Mesenchymal stem cell (in vitro differentiated cells and primary cell): Measurements from ENCODE around the gene TRPC4. TPM values are rescaled to one million over a fixed set of nuclear protein-coding genes. Genes with fewer than 3 reads are reported as not detected.

Experiments
- DNase-seq: peaks from one replicate; pipeline ENCODE4 v3.0.0-alpha.2; 2013
- H2AFZ ChIP-seq: one replicate; pipeline ENCODE4 v1.6.1; 2013; ENCODE audit warnings: low read depth, mild to moderate bottlenecking, control low read depth, inconsistent platforms, low read length, moderate library complexity
- H2AK5ac ChIP-seq: 2 replicates; pipeline ENCODE4 v1.6.1; 2013; ENCODE audit warnings: low read length, moderate library complexity, mild to moderate bottlenecking, inconsistent platforms; ENCODE audit not compliant: severe bottlenecking
- H2BK120ac ChIP-seq: one replicate; pipeline ENCODE4 v1.6.1; 2013; ENCODE audit warnings: low read depth, mild to moderate bottlenecking, inconsistent platforms, low read length, moderate library complexity
- H2BK12ac ChIP-seq, 2 experiments: one replicate each; pipeline ENCODE4 v1.6.1; 2013; ENCODE audit warnings: inconsistent platforms in 2 of 2, low read length in 2 of 2, mild to moderate bottlenecking in 2 of 2, moderate library complexity in 2 of 2, control low read depth in 1 of 2
- H2BK15ac ChIP-seq: one replicate; pipeline ENCODE4 v1.6.1; 2013; ENCODE audit warnings: mild to moderate bottlenecking, low read depth, inconsistent platforms; ENCODE audit not compliant: poor library complexity, severe bottlenecking
- H2BK5ac ChIP-seq: 2 replicates; pipeline ENCODE4 v1.6.1; 2013; ENCODE audit warnings: low read depth, mild to moderate bottlenecking, low read length, control low read depth, inconsistent platforms; ENCODE audit not compliant: poor library complexity, severe bottlenecking
- H3K14ac ChIP-seq, 2 experiments: one replicate each; pipeline ENCODE4 v1.6.1; 2013; ENCODE audit warnings: inconsistent platforms in 2 of 2, low read length in 2 of 2, control low read depth in 1 of 2, mild to moderate bottlenecking in 1 of 2, moderate library complexity in 1 of 2
- H3K18ac ChIP-seq, 2 experiments: one replicate each; pipeline ENCODE4 v1.6.1; 2013; ENCODE audit warnings: inconsistent platforms in 2 of 2, low read length in 2 of 2, control low read depth in 1 of 2, low read depth in 1 of 2, mild to moderate bottlenecking in 1 of 2
- H3K23ac ChIP-seq, 2 experiments: one replicate each; pipeline ENCODE4 v1.6.1; 2013; ENCODE audit warnings: inconsistent platforms in 2 of 2, low read length in 2 of 2, mild to moderate bottlenecking in 2 of 2, moderate library complexity in 2 of 2, control low read depth in 1 of 2
- H3K27ac ChIP-seq: 2 replicates; pipeline ENCODE4 v1.5.1; 2013; ENCODE audit warnings: mild to moderate bottlenecking, moderate library complexity, low read length, control low read depth, inconsistent platforms; ENCODE audit not compliant: poor library complexity, severe bottlenecking
- H3K27me3 ChIP-seq, 2 experiments: 2 replicates each; pipeline versions ENCODE4 v1.6.1 to v1.7.0; 2013; ENCODE audit warnings: low read length in 2 of 2, mild to moderate bottlenecking in 2 of 2, moderate library complexity in 2 of 2, control low read depth in 1 of 2, inconsistent platforms in 1 of 2; ENCODE audit not compliant: control insufficient read depth in 1 of 2, insufficient read depth in 1 of 2
- H3K36me3 ChIP-seq, 2 experiments: 2 replicates each; pipeline versions ENCODE4 v1.6.1 to v1.7.0; 2013; ENCODE audit warnings: low read length in 2 of 2, control low read depth in 1 of 2, inconsistent platforms in 1 of 2, low read depth in 1 of 2, mild to moderate bottlenecking in 1 of 2; ENCODE audit not compliant: insufficient read depth in 2 of 2, control insufficient read depth in 1 of 2
- H3K4ac ChIP-seq, 2 experiments: one replicate each; pipeline ENCODE4 v1.6.1; 2013; ENCODE audit warnings: inconsistent platforms in 2 of 2, low read length in 2 of 2, mild to moderate bottlenecking in 2 of 2, moderate library complexity in 2 of 2, control low read depth in 1 of 2, low read depth in 1 of 2
- H3K4me1 ChIP-seq: 2 replicates; pipeline ENCODE4 v1.6.1; 2013; ENCODE audit warnings: low read depth, low read length, control low read depth; ENCODE audit not compliant: control insufficient read depth, insufficient read depth
- H3K4me2 ChIP-seq: 2 replicates; pipeline ENCODE4 v1.6.1; 2013; ENCODE audit warnings: low read length, mild to moderate bottlenecking, inconsistent platforms; ENCODE audit not compliant: poor library complexity, severe bottlenecking
- H3K4me3 ChIP-seq, 2 experiments: 2 replicates each; pipeline versions ENCODE4 v1.5.1 to v1.7.0; 2013; ENCODE audit warnings: low read length in 2 of 2, mild to moderate bottlenecking in 2 of 2, control low read depth in 1 of 2, low read depth in 1 of 2; ENCODE audit not compliant: insufficient read depth in 1 of 2
- H3K79me1 ChIP-seq: replicated peaks from 2 replicates; pipeline ENCODE4 v1.6.1; 2013; ENCODE audit warnings: mild to moderate bottlenecking, control low read depth, low read length, inconsistent platforms; ENCODE audit not compliant: poor library complexity, severe bottlenecking
- H3K9ac ChIP-seq: 2 replicates; pipeline ENCODE4 v1.7.0; 2013; ENCODE audit warnings: mild to moderate bottlenecking, low read length, moderate library complexity
- H3K9me3 ChIP-seq: 2 replicates; pipeline ENCODE4 v1.7.0; 2013; ENCODE audit warnings: mild to moderate bottlenecking, low read length; ENCODE audit not compliant: control insufficient read depth
- H4K8ac ChIP-seq: one replicate; pipeline ENCODE4 v1.6.1; 2013; ENCODE audit warnings: inconsistent platforms, mild to moderate bottlenecking, low read length, moderate library complexity
- H4K91ac ChIP-seq: one replicate; pipeline ENCODE4 v1.6.1; 2013; ENCODE audit warnings: mild to moderate bottlenecking, low read length, inconsistent platforms
- WGBS: methylation state at CpG from one replicate; pipeline ENCODE4 v1.1.7; 2013; ENCODE audit warnings: mixed read lengths; 5-methylcytosine and 5-hydroxymethylcytosine counted together
- polyA plus RNA-seq, 2 experiments: library from polyadenylated mRNA; stranded (reverse); fragments of 200-250 nt; gene quantifications; one replicate each; pipeline ENCODE4 v1.2.3, GENCODE V29; 2013

TRPC4 gene
- polyA plus RNA-seq (2013, experiment 1 of 2) = 3.0 TPM
- 2.7 TPM for polyA plus RNA-seq (2013, experiment 2 of 2)

DNA sequence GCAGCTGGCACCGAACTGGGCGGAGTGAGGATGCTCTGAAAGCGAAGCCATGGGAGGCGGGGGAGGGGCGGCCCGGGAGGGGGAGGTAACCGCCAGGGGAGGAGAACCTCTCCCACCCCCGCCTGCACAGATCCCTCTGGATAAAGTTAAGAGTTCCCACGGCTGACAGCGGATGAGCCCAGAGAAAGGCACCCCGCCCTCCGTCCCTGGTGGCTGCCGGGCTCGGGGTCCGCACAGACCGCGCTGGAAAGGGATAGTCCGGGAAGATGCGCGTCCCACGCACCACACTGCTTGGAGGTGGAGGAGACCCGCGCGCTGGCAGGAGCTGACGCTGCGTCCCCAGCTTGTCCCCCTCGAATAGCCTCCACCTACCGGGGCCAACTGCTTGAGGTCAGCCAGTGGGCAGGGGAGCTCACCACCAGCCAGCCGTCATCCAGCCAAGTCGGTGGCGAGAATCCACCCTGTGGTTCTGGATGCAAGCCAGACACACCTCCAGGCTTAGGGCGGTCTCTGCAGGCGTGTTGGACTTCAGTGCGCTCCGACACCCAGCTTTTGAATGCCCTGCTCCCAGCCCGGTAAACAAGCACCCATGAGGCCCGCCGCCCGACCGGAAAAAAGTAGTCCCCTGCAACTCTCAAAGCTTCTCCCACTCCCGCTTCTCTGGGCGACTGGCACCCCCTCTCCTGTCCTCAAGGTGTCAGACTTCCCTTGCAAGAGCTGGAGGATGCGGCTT lies at the start of gene TRPC4:
TRPC4 (minus strand) TSS at position 17 of the 733 bp plus-strand sequence. CDS start 86,439 bp downstream, outside the sequence.
- Histone ChIP-seq H2BK15ac (peak within 1 kb of the TSS; percentile 12), H3K4ac (peak within 1 kb of the TSS in 1 of 2 experiments; percentile 80), H3K27ac (no peak within 1 kb of the TSS), H4K8ac (peak within 1 kb of the TSS; percentile 8), H3K79me1 (no peaks in the 10 kb centered on the region), H3K9me3 (no peaks in the 10 kb centered on the region), H3K36me3 (no peaks in the 10 kb centered on the region), H3K23ac (peak within 1 kb of the TSS; percentile 16 to 79), H3K4me1 (peaks cover 15% of the 10 kb centered on the region), H2BK5ac (peak within 1 kb of the TSS; percentile 33), H2AK5ac (no peak within 1 kb of the TSS), H2BK12ac (peak within 1 kb of the TSS in 1 of 2 experiments; percentile 79), H2BK120ac (no peak within 1 kb of the TSS), H3K9ac (peak within 1 kb of the TSS; percentile 79), H2AFZ (peak within 1 kb of the TSS; percentile 43), H3K4me2 (peak within 1 kb of the TSS; percentile 75), H3K27me3 (no peaks in the 10 kb centered on the region), H3K14ac (peak within 1 kb of the TSS in 1 of 2 experiments; percentile 78), H3K4me3 (peak within 1 kb of the TSS; percentile 61 to 91), H3K18ac (peak within 1 kb of the TSS; percentile 73 to 76), H4K91ac (peak within 1 kb of the TSS; percentile 54)
- DNase-seq = peak; percentile 80
- whole genome bisulfite sequencing = under 1% methylated on average over 38 of the region's 43 CpGs

DNA sequence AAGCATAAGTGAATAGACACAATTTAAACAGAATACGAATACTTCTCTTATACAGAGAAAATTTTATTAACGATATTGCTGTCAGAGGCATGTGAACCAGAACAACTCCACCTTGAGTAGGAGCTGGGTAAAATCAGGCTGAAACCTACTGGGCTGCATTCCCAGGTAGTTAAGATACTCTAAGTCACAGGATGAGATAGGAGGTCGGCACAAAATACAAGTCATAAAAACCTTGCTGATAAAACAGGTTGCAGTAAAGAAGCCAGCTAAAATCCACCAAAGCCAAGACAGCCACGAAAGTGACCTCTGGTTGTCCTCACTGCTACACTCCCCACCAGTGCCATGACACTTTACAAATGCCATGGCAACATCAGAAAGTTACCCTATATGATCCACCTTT lies 49.2 kb upstream of the TRPC4 start:
- H3K23ac ChIP-seq = no peak overlapping the region
- no peaks in the 10 kb centered on the region for H3K4me1 ChIP-seq
- H4K8ac ChIP-seq = no peak overlapping the region
- H3K27me3 ChIP-seq = no peaks in the 10 kb centered on the region
- H3K36me3 ChIP-seq = no peaks in the 10 kb centered on the region
- H3K9ac ChIP-seq = peak overlapping the region; percentile 56
- H3K4me2 ChIP-seq = no peak overlapping the region
- H3K14ac ChIP-seq = no peak overlapping the region
- no peak overlapping the region for H2BK15ac ChIP-seq
- H2BK5ac ChIP-seq = no peak overlapping the region
- no peak overlapping the region for H3K18ac ChIP-seq
- H4K91ac ChIP-seq = no peak overlapping the region
- H2BK12ac ChIP-seq = no peak overlapping the region
- H3K79me1 ChIP-seq = no peaks in the 10 kb centered on the region
- H3K9me3 ChIP-seq = peaks cover 16% of the 10 kb centered on the region
- H2AK5ac ChIP-seq = no peak overlapping the region
- 49% methylated on average over 3 of the region's 4 CpGs for WGBS
- no peak for DNase-seq
- H3K27ac ChIP-seq = no peak overlapping the region
- H3K4me3 ChIP-seq = peak overlapping the region in 1 of 2 experiments; percentile 70
- no peak overlapping the region for H2BK120ac ChIP-seq
- no peak overlapping the region for H2AFZ ChIP-seq
- H3K4ac ChIP-seq = no peak overlapping the region

DNA sequence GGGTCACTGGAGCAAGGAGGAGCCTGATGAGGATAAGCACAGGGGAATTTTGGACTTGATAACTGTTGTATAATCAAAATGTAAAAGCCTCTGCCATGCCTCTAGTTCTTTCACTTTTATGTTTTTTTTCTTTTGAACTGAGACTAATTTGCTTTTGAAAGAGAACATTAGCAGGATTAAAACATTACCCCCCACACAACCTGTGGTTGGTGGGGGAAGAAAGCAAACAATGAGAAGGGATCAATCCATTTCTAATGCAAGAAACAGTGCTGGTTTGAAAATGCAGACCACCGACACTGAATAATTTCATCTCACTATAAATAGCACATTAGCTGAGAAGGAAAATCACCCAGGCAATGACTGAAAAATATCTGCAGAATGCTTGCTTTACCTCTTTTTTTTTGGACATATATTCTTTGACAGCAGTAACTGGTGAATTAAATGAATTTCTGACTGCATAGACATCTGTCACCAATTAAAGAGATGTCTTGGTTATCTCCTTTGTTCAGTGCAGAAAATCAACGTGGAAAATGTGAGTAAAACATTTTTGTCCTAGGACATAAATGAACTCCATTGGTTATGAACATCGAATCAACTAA lies 48.6 kb upstream of the TRPC4 start:
- Histone ChIP-seq H3K4me2 (no peak overlapping the region), H2BK12ac (no peak overlapping the region), H3K36me3 (no peaks in the 10 kb centered on the region), H3K79me1 (no peaks in the 10 kb centered on the region), H3K27me3 (no peaks in the 10 kb centered on the region), H2BK15ac (no peak overlapping the region), H4K91ac (no peak overlapping the region), H2BK5ac (no peak overlapping the region), H4K8ac (no peak overlapping the region), H2BK120ac (no peak overlapping the region), H3K4me3 (peak overlapping the region in 1 of 2 experiments; percentile 70), H3K27ac (no peak overlapping the region), H2AK5ac (no peak overlapping the region), H3K4me1 (no peaks in the 10 kb centered on the region), H3K14ac (no peak overlapping the region), H3K18ac (no peak overlapping the region), H3K9me3 (peaks cover 16% of the 10 kb centered on the region), H3K4ac (no peak overlapping the region), H3K23ac (no peak overlapping the region), H3K9ac (no peak overlapping the region), H2AFZ (no peak overlapping the region)
- no peak for DNase-seq
- WGBS = 56% methylated on average over 3 of the region's 3 CpGs

DNA sequence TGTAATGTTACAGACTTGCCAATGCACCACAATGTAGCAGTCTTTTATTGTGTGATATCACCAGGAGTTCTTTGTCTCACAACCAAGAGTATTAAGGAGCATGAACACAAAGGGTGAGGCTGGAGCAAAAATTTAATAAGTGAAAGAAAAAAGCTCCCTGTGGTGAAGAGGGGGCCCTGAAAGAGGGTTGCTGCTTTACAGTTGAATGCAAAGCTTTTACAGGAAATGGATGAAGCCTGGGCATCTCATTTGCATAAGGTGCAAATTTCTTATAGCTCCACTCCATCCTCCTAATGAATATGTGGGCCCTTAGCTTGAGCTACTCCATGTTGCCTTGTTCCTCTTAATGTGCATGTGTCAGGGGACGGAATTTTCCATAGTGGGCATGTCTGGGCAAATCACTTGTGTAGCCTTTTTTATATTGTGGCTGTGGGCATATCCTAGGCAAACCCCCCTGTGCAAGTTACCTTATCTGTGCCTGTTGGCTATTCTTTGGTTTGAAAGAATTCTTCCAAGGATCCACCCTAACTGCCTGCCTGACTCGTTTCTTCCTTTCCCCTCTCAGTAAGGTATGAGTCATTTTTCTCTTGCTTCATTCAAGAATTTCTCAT lies 45.3 kb upstream of the TRPC4 start:
- Histone ChIP-seq H3K36me3 (no peaks in the 10 kb centered on the region), H3K14ac (no peak overlapping the region), H2BK5ac (no peak overlapping the region), H4K91ac (no peak overlapping the region), H3K9me3 (peaks cover 23% of the 10 kb centered on the region), H2BK12ac (peak overlapping the region in 1 of 2 experiments; percentile 63), H3K9ac (no peak overlapping the region), H3K23ac (no peak overlapping the region), H3K4ac (no peak overlapping the region), H3K27me3 (no peaks in the 10 kb centered on the region), H3K27ac (no peak overlapping the region), H2BK120ac (no peak overlapping the region), H2AK5ac (no peak overlapping the region), H3K4me1 (no peaks in the 10 kb centered on the region), H3K79me1 (no peaks in the 10 kb centered on the region), H3K4me2 (no peak overlapping the region), H3K18ac (no peak overlapping the region), H4K8ac (peak overlapping the region; percentile 49), H3K4me3 (peak overlapping the region in 1 of 2 experiments; percentile 20), H2AFZ (no peak overlapping the region), H2BK15ac (no peak overlapping the region)
- peak; percentile 37 for DNase-seq
- 67% methylated on average over 1 of the region's 2 CpGs for WGBS
